ENCODE data around the gene HILPDA. TPM values are rescaled to one million over a fixed set of nuclear protein-coding genes. Genes with fewer than 3 reads are reported as not detected.

The HILPDA gene, protein sequence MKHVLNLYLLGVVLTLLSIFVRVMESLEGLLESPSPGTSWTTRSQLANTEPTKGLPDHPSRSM
- total RNA-seq (2014; rRNA removed; shearing (Covaris generic)) = 9.3 and 18.2 TPM in 2 replicates

GRCh38 chr7:128455543-128456254, at the start of gene HILPDA:
Gene HILPDA, plus strand, starts transcription at chr7:128455878. Its CDS starts 1,391 bp downstream, at chr7:128457269.
- DNase-seq (ENCODE audit: low spot score) = peak; percentile 80

GRCh38 chr7:128406314-128407232, 49.1 kb upstream of the HILPDA start:
- no peak for DNase-seq (ENCODE audit: low spot score)

DNA sequence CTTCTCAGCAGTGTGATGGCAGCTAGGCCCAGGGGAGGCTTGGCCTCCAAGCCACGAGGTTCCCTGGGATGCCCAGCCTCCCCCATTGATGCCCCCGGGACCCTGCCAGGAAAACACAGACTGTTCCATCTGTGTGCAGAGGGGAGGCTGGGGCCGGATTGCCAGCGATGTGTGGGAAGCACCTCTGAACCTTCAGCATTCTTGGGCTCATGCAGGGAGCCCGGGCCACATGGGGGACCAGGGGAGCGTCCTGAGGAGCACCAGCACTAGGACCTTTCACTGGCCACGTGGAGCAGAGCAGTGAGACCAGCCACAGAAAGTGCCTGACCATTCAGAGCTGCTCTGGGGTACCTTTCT, 48.5 kb upstream of the HILPDA start:
- DNase-seq (ENCODE audit: low spot score) = no peak

- no peak for DNase-seq (ENCODE audit: low spot score)
Measured at GRCh38 chr7:128407751-128408708, 47.6 kb upstream of the HILPDA start.

- no peak for DNase-seq (ENCODE audit: low spot score)
Measured at GRCh38 chr7:128408709-128409595, 46.7 kb upstream of the HILPDA start.

DNA sequence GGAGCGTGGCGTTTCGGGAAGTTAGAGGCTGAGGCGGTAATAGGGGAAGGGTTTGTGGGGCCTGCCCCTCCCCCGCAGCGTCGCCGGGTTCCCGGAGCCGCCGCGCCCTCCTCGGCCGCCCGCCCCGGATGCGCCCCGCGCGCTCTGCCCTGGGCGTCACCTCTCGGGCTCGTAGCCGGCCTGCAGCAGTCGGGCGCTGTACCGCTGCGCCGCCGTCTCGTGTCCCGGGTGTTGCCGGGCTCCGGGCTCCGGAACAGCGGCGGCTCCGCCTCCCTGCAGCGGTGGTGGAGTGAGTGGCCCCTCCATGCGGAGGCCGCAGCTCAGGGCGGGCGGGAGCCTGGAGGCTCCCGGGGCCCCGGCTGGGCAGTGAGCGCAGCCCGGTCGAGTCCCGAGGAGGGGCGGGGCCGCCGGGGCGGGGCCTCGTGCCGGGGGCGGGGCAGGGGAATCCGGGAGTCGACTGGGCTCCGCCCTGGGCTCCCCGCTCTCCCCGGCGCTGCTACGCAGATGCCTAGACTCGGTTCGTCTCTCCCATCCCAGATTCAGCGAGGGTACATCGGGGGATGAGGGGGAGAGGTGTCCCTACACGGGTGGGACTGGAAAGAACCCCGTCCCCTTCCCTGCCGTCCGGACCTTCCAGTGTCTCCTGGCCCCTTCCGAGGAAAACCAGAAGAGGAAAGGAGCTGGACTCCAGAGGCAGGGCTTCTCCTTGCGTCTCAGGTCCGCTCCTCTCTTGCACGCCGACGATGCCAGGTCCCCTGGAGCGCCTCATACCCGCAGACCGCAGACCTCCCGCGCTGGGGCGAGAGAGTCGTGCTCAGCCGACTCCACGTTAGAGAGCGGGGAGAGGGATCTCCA, 45.9 kb upstream of the HILPDA start, which contains the start of gene IMPDH1:
TSS of gene IMPDH1 (minus strand) at position 387 of the 855 bp plus-strand sequence. CDS start at position 306, 81 bp downstream.
- DNase-seq (ENCODE audit: low spot score) = peak; percentile 57

DNA sequence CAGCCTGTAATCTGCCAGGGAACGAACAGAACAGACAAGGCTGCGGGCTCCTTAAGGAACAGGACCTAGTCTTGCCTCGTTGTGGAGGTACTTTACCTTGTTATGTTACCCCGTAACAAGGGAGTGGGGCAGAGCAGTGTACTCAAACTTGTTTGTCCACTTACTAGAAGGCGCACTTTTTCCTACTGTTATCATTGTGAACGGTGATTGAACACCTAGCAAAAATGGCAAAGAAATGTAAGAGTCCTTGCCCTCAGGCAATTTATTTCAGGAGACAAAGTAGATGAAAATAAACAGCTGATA, 45.3 kb upstream of the HILPDA start:
- DNase-seq (ENCODE audit: low spot score) = no peak

DNA sequence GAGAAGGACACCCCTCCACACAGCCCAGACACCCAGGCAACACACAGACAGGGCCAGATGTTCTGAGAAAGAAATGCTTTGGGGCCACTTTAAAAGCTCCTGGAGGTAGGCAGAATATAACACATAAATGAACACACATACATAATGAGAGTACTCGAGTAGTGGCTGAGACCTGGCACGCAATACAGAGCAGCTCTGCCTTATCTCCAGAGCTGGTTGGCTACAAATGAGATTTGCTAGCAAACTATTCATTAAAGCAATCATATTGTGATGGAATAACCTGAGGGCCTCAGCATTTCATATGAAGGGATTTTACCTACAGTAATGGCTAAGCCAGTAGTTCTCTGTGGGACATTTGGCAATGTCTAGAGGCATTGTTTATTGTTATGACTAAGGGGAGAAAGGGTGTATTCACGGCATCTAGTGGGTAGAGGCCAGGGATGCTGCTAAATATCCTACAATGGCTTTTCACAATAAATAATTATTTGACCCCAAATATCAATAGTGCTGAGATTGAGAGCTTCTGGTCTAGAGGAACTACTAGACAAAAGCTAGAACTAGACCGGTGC, 40.4 kb upstream of the HILPDA start:
- DNase-seq (ENCODE audit: low spot score) = no peak

GRCh38 chr7:128417071-128417470, 38.6 kb upstream of the HILPDA start:
- DNase-seq (ENCODE audit: low spot score) = no peak

DNA sequence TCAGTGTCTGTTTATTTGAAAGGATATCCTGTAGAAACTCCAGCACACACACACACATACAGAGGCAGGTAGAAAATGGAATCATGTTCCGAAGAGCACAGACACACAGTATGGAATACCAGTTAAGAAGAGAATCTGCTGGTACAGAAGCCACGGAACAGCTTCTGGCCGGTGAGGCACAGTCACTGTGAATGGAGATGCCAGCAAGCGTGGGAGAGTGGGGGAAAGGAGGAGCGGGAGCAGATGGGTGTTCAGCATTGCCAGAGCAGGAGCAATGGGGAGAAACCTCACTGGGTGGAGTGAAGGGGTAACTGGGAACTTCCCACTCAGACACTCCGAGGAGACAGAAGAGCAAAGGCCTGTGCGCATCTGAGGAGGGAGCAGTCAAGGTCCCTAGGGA, 36.4 kb upstream of the HILPDA start:
- DNase-seq (ENCODE audit: low spot score) = no peak

- DNase-seq (ENCODE audit: low spot score) = no peak
Measured at GRCh38 chr7:128420773-128421172, 34.9 kb upstream of the HILPDA start.

- no peak for DNase-seq (ENCODE audit: low spot score)
Measured at GRCh38 chr7:128421384-128421783, 34.3 kb upstream of the HILPDA start.

DNA sequence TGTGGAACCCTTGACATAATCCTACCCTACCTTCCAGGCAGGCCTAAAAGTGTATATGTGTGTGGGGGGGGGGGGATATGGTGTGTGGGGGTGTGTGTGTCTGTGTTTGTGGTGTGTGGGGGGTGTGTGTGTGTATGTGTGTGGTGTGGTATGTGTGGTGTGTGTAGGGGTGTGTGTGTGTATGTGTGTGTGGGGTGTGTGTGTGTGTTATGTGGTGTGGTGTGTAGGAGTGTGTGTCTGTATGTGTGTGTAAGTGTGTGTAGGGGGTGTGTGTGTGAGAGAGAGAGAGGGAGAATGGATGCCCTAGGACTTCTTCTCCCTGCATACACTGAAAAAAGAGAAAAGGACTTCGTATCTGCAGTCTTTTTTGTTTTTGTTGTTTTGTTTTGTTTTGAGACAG, 33.6 kb upstream of the HILPDA start:
- DNase-seq (ENCODE audit: low spot score) = no peak

- DNase-seq (ENCODE audit: low spot score) = no peak
Measured at GRCh38 chr7:128422842-128423241, 32.8 kb upstream of the HILPDA start.

DNA sequence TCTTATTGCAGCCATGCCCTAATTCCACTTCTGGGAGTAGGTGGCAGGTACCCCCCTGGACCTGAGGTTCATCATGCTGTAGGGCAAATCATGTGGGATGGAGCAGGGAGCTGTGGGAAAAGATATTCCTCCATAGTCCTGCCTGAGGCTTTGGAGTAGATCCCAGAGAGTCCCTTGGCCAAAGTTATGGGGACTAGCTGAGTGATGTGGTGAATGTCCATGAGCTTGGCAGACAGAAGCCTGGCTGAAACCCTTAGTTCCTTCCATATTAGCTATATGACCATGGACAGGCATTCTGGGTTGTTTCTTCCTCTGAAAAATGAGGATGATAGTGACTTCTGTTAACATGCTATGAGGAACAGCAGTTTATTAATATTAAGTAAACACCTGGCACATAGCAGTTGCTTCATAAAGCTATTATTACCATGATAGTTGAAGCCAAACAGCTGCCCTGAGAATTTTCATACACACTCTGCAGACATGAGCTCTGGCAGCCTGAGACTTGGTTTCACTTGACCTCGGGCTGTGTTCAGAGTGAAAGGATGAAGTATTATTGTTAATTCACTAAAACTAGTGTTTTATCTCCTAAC, 30.9 kb upstream of the HILPDA start:
- no peak for DNase-seq (ENCODE audit: low spot score)

GRCh38 chr7:128425850-128426249, 29.8 kb upstream of the HILPDA start:
- peak; percentile 47 for DNase-seq (ENCODE audit: low spot score)

DNA sequence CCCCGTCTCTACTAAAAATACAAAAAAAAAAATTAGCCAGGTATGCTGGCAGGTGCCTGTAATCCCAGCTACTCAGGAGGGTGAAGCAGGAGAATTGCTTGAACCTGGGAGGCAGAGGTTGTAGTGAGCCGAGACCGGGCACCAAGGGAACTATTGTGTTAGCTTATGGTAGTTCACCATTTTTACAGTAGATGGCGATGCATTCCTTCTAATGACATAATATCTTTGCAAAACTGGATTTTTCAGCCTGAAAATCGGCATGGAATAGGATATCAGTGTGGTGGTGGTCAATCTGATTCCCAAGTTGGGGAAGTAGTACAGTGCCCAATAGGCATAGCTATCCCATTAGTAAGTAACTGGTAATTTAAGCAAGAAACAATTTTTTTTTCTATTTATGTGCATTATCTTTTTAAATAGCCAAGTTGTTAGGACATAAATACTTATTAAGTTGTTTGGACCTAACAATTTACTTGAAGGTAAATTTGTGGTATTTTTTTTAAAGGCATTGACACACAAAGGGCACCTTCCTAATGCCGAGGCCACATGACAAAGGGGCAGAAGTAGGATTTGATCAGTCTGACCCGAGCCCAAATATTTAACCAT, 28.3 kb upstream of the HILPDA start:
- peak; percentile 42 for DNase-seq (ENCODE audit: low spot score)

DNA sequence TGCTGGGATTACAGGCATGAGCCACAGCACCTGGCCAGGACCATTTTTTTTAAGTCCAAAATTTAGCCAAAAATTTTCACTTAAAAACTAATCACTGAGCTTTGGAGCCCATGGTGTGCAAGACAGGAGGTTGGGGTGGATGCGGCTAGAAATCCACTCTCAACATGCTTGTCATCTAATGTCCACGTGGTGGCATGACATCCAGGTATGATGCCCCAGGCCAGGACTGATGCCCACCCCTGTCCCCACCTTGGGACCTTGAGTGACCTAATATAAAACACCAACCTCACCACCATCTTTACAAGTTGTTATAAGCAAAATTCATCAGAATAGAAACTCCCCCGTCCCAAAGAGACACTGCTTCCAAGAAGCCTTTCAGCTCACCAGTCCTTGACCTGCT, 25.5 kb upstream of the HILPDA start:
- DNase-seq (ENCODE audit: low spot score) = no peak

DNA sequence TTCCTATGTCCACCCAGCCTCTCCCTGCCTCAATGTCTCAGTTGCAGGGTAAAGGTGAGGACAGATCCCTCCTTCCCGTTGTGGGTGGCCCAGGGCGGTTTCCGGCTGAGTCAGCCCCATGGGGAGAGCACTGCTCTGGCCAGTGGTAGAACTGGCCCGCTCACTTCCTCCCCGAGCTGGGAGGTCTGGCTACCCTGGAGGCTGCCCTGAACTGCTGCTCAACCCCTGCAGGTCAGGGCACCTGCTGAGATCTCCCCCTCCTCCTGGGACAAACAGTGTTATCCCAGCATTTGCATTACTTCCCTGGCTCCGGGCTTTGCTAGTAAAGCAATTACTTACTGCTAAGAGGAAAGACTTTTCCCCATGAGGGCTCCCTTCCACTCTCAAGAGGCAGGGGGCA, 24.5 kb upstream of the HILPDA start:
- DNase-seq (ENCODE audit: low spot score) = no peak

Data from A172 (cell line).